Sigmoid colon (tissue), 4 donors: ENCODE data around the gene EDARADD.

Experiments used
- CTCF ChIP-seq, 4 experiments: fragments of 450-650 bp in 3 of 4; fragments of 200-600 bp in 1 of 4; IDR thresholded peaks; one replicate each; pipeline ENCODE4 v1.5.1; 2016 to 2019; ENCODE audit warnings: antibody characterized with exemption in 4 of 4, mild to moderate bottlenecking in 3 of 4, moderate library complexity in 2 of 4
- POLR2A ChIP-seq, 2 donors: fragments of 450-650 bp; IDR thresholded peaks; one replicate each; pipeline ENCODE4 v1.6.1; 2016; ENCODE audit warnings: antibody characterized with exemption in 2 of 2, mild to moderate bottlenecking in 2 of 2, moderate library complexity in 2 of 2
- POLR2AphosphoS5 ChIP-seq, 4 donors: sonication (generic); formaldehyde crosslinking; IDR thresholded peaks; one replicate each; pipeline ENCODE4 v1.6.1; 2017; ENCODE audit warnings: antibody characterized with exemption in 4 of 4

- TF ChIP-seq CTCF (IDR thresholded peaks at IDR 0.05) (no peak), POLR2AphosphoS5 (IDR thresholded peaks at IDR 0.05) (no peak), POLR2A (IDR thresholded peaks at IDR 0.05) (no peak)
Measured at GRCh38 chr1:236468625-236469024, 74.5 kb downstream of the EDARADD start.
